ENCODE data around the gene HSPB7. TPM values are rescaled to one million over a fixed set of nuclear protein-coding genes. Genes with fewer than 3 reads are reported as not detected.

HSPB7 gene
- total RNA-seq, 1 donor from 2014 or later: 4.9 TPM

- no peak for DNase-seq
- TF ChIP-seq CTCF (IDR thresholded peaks at IDR 0.05): no peak
- H3K9me3 ChIP-seq: no peaks in the 10 kb centered on the region
Measured at GRCh38 chr1:15992582-15993500, 25.0 kb downstream of the HSPB7 start.

DNA sequence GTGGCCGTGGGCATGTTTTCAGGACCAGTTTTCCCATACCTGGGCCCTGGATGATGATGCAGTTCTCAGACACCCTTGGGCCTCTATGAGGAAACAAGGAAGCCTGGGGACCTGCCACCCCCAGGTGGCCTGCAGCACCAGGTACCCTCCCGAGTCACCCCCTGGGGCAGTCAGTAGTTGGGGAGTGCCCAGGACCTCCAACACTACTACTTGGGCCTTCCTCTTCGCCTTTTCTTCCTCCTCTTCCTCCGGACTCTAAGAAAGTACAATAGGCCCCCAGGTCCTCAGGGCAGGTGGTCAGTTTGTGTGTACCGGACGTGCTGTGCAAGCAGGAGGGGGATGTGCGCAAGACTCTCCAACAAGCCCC is 25.7 kb downstream of the HSPB7 start:
- H3K36me3 ChIP-seq: no peaks in the 10 kb centered on the region
- no peaks in the 10 kb centered on the region for H3K9me3 ChIP-seq
- no peak overlapping the region for H3K27ac ChIP-seq
- no peak overlapping the region for H3K4me3 ChIP-seq
- TF ChIP-seq CTCF (IDR thresholded peaks at IDR 0.05): no peak
- intact Hi-C loops (cut with DNase I): loop anchor here (10.0 kb wide), 1 partner anchor 177 kb away; no protein-coding TSS in a partner anchor
- no peaks in the 10 kb centered on the region for H3K4me1 ChIP-seq
- ATAC-seq (no peak), DNase-seq (no peak)
- H3K27me3 ChIP-seq (ENCODE audit: low read depth): no peaks in the 10 kb centered on the region

More at GRCh38 chr1:15992582-15993500, 25.0 kb downstream of the HSPB7 start:
- Histone ChIP-seq H3K36me3 (no peaks in the 10 kb centered on the region), H3K27me3 (ENCODE audit: low read depth) (no peaks in the 10 kb centered on the region), H3K4me1 (no peaks in the 10 kb centered on the region), H3K27ac (no peak overlapping the region), H3K4me3 (no peak overlapping the region)
- intact Hi-C loops (cut with DNase I): loop anchor here (10.0 kb wide), 1 partner anchor 178 kb away; no protein-coding TSS in a partner anchor
- ATAC-seq: no peak

DNA sequence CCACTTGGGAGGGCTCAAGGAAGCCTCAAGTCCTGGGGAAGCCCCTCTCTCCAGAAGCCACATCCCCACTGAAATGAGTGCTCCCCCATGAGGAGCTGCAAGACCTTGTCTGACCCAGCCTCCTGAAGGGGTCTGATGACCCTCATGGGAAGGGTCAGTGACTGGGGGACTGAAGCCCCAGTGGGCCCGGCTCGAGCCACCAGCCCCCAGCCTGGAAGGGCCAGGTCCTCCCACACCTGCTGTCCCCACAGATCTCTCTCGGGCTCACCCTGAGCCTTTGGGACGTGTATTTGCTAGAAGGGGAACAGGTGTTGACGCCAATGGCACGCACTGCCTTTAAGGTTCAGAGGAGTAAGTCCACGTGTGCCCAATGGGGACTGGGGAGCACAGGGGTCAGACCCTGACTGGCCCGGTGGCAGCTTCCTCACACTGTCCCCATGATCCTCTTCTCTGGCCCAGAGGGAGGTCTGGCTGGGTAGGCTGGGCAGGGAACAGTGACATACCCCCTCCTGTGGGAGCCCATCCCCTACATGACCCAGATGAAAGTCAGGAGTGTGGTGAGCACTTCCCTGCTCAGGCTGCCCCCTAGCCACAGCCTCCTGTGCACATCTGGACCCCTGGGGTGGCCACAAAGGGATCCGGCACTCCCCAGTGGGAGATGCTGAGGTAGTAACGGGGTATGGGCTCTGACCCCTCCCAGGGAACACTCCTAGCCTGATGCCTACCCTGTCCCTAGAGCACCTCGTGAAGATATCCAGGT is 26.2 kb downstream of the HSPB7 start:
- ATAC-seq: no peak
- H3K9me3 ChIP-seq: no peaks in the 10 kb centered on the region
- H3K4me1 ChIP-seq: no peaks in the 10 kb centered on the region
- H3K27me3 ChIP-seq (ENCODE audit: low read depth): no peaks in the 10 kb centered on the region
- intact Hi-C loops (cut with DNase I): loop anchor here (10.0 kb wide), 1 partner anchor 177 kb away; no protein-coding TSS in a partner anchor
- no peak overlapping the region for H3K27ac ChIP-seq
- TF ChIP-seq CTCF (IDR thresholded peaks at IDR 0.05): no peak
- no peak overlapping the region for H3K4me3 ChIP-seq
- H3K36me3 ChIP-seq: no peaks in the 10 kb centered on the region
- no peak for DNase-seq

GRCh38 chr1:15989776-15990175 is 28.1 kb downstream of the HSPB7 start:
- Histone ChIP-seq H3K36me3 (no peaks in the 10 kb centered on the region), H3K27me3 (ENCODE audit: low read depth) (no peaks in the 10 kb centered on the region), H3K9me3 (no peaks in the 10 kb centered on the region), H3K4me3 (no peak overlapping the region), H3K27ac (no peak overlapping the region), H3K4me1 (no peaks in the 10 kb centered on the region)
- ATAC-seq (no peak), DNase-seq (no peak)
- no peak for TF ChIP-seq CTCF (IDR thresholded peaks at IDR 0.05)
- intact Hi-C loops (cut with DNase I): loop anchor here (10.0 kb wide), 1 partner anchor 175 kb away; no protein-coding TSS in a partner anchor

DNA sequence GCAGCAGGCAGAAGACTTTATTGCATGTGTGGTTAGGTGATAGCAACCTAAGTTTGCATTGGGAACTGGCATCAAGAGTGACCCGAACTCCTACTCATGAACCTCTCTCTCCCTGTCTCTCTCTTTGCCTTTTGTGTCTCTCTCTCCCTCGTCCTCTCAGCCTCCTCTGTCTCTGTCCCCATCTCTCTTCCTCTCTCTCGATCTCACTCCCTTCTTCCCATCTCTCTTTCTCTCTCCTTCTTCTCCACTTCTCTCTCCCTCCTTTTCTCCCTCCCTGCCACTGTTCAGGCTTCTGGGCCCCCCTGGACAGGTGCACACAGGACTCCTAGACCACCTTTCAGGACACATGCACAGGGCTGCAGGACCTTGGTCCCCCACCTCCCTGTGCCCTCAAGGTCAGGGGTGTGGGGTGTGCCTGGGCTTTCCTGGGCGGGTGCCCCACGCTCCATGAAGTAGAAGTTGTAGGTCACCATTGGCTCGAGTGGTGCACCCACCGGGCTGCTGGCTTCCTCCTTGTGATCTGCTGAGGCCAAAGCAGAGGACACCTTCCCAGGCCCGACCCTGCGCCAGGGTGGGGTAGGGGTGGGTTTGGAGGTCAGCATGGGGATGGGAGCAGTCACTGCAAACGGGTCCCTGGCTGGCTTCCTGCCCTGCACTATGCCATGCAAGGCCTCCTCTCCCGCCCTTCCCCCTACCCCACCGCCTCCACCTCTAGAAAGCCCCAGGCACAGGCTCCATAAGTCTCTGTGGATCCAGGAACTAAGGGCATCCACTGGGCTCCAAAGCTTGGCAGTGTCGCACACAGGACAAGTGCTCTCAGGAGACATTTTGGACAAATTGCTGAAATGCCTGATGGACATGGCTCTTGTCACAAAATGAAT is 28.7 kb downstream of the HSPB7 start:
- TF ChIP-seq CTCF (IDR thresholded peaks at IDR 0.05): no peak

More for the DNA sequence above, 28.7 kb downstream of the HSPB7 start:
- DNase-seq (no peak), ATAC-seq (no peak)
- H3K4me1 ChIP-seq: no peaks in the 10 kb centered on the region
- H3K36me3 ChIP-seq: no peaks in the 10 kb centered on the region
- no peaks in the 10 kb centered on the region for H3K27me3 ChIP-seq (ENCODE audit: low read depth)
- H3K9me3 ChIP-seq: no peaks in the 10 kb centered on the region
- intact Hi-C loops (cut with DNase I): no loop called here
- no peak overlapping the region for H3K4me3 ChIP-seq
- H3K27ac ChIP-seq: no peak overlapping the region
